ENCODE measurements around the gene ZNG1F. TPM values are rescaled to one million over a fixed set of nuclear protein-coding genes. Genes with fewer than 3 reads are reported as not detected.
"Not testable (repeated sequence)": the region's sequence is repeated elsewhere in the genome, so short reads cannot be mapped to it uniquely, and the experiment has no call there.

ZNG1F gene
- total RNA-seq, 2 donors from 2014 or later: 11.5 to 15.4 TPM

DNA sequence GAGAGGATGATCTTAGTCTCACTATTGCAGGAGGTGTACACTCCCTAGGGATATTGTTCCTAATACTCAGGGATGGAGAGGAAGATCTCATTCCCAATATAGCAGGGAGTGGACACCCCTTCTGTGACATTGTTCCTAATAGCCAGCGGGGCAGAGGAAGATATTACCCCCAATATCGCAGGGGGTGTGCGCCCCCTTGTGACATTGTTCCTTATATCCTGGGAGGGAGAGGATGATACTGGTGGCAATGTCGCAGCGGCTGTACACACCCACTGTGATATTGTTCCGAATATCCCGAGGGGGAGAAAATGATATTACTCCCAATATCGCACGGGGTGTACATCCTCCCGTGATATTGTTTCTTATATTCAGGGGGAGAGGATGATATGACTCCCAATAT lies 78.2 kb downstream of the ZNG1F start:
- TF ChIP-seq, protein P1, sequence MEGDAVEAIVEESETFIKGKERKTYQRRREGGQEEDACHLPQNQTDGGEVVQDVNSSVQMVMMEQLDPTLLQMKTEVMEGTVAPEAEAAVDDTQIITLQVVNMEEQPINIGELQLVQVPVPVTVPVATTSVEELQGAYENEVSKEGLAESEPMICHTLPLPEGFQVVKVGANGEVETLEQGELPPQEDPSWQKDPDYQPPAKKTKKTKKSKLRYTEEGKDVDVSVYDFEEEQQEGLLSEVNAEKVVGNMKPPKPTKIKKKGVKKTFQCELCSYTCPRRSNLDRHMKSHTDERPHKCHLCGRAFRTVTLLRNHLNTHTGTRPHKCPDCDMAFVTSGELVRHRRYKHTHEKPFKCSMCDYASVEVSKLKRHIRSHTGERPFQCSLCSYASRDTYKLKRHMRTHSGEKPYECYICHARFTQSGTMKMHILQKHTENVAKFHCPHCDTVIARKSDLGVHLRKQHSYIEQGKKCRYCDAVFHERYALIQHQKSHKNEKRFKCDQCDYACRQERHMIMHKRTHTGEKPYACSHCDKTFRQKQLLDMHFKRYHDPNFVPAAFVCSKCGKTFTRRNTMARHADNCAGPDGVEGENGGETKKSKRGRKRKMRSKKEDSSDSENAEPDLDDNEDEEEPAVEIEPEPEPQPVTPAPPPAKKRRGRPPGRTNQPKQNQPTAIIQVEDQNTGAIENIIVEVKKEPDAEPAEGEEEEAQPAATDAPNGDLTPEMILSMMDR (conservative IDR thresholded peaks at IDR 0.05): peak; percentile 55
- H3K4me1 Mint-ChIP-seq: not testable (repeated sequence)

DNA sequence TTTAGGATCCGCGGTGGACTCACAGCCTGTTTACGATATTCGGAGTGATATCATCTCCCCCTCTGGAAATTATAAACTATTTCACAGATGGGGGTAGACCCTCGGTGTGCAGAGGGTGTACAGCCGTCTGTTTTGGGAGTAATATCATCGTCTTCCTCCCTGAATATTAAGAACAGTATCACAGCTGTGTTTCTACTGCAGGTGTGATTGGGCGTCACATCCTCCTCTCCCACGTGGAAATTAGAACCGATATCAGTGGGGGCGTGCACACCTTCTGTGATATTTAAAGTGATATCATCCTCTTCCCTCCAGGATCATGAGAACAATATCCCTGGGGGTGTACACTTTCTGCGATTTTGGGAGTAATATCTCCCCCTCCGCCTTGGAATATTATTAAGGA lies 79.9 kb downstream of the ZNG1F start:
- 35 to 52% methylated on average over 4 of the region's 13 CpGs for WGBS, 2 experiments (ENCODE audit: insufficient coverage in 1 of 2, insufficient read length in 1 of 2)
- H3K36me3 Mint-ChIP-seq (ENCODE audit: low read depth); H3K27ac ChIP-seq (ENCODE audit: low read depth, low read length); H3K36me3 ChIP-seq (ENCODE audit: control insufficient read depth, insufficient read depth, low read length); H3K4me3 ChIP-seq (ENCODE audit: low read length); H3K4me1 ChIP-seq (ENCODE audit: control insufficient read depth, insufficient read depth, low read length); H3K9ac ChIP-seq (ENCODE audit: extremely low read depth, low read length, poor library complexity, severe bottlenecking); H3K9me3 ChIP-seq (ENCODE audit: control insufficient read depth, low read length); H3K4me1 Mint-ChIP-seq; H3K27ac Mint-ChIP-seq; H3K4me3 Mint-ChIP-seq; DNase-seq; H3K9me3 Mint-ChIP-seq: not testable (repeated sequence)
- H3K27me3 Mint-ChIP-seq (ENCODE audit: insufficient read depth): peaks cover 18% of the 10 kb centered on the region
- H3K27me3 ChIP-seq (ENCODE audit: control insufficient read depth, insufficient read depth, low read length, poor library complexity, severe bottlenecking): peaks cover 40% of the 10 kb centered on the region

More for the DNA sequence above, 78.2 kb downstream of the ZNG1F start:
- not testable (repeated sequence) for H3K4me1 ChIP-seq (ENCODE audit: control insufficient read depth, insufficient read depth, low read length); H3K9me3 ChIP-seq (ENCODE audit: control insufficient read depth, low read length); H3K9ac ChIP-seq (ENCODE audit: extremely low read depth, low read length, poor library complexity, severe bottlenecking); H3K36me3 Mint-ChIP-seq (ENCODE audit: low read depth); H3K27ac ChIP-seq (ENCODE audit: low read depth, low read length); H3K4me3 Mint-ChIP-seq; H3K4me3 ChIP-seq (ENCODE audit: low read length); H3K27ac Mint-ChIP-seq; H3K36me3 ChIP-seq (ENCODE audit: control insufficient read depth, insufficient read depth, low read length); H3K9me3 Mint-ChIP-seq
- peaks cover 18% of the 10 kb centered on the region for H3K27me3 Mint-ChIP-seq (ENCODE audit: insufficient read depth)
- H3K27me3 ChIP-seq (ENCODE audit: control insufficient read depth, insufficient read depth, low read length, poor library complexity, severe bottlenecking): peaks cover 33% of the 10 kb centered on the region
- 31 to 44% methylated on average over 3 to 7 of the region's 10 CpGs for WGBS, 2 experiments (ENCODE audit: insufficient coverage in 1 of 2, insufficient read length in 1 of 2)
- DNase-seq: peak; percentile 54

DNA sequence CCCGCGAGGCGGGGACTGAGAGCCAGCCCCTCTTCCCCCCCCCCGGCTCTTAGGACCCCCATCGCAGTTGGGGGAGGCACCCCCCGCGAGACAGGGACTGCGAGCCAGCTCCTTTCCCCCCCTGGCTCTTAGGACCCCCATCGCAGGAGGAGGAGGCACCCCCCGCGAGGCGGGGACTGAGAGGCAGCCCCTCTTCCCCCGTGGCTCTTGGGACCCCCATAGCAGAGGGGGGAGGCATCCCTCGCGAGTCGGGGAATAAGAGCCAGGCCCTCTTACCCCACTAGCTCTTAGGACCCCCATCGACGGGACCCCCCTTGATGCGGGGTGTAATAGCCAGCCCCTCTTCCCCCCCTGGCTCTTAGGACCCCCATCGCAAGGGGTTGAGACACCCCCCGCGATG lies 80.3 kb downstream of the ZNG1F start:
- H3K27me3 Mint-ChIP-seq (ENCODE audit: insufficient read depth): peaks cover 17% of the 10 kb centered on the region
- not testable (repeated sequence) for H3K4me3 Mint-ChIP-seq; H3K4me1 ChIP-seq (ENCODE audit: control insufficient read depth, insufficient read depth, low read length); H3K27ac ChIP-seq (ENCODE audit: low read depth, low read length); H3K36me3 ChIP-seq (ENCODE audit: control insufficient read depth, insufficient read depth, low read length); DNase-seq; H3K9me3 ChIP-seq (ENCODE audit: control insufficient read depth, low read length); H3K36me3 Mint-ChIP-seq (ENCODE audit: low read depth); H3K4me1 Mint-ChIP-seq; H3K4me3 ChIP-seq (ENCODE audit: low read length); H3K27ac Mint-ChIP-seq; H3K9ac ChIP-seq (ENCODE audit: extremely low read depth, low read length, poor library complexity, severe bottlenecking); H3K9me3 Mint-ChIP-seq
- H3K27me3 ChIP-seq (ENCODE audit: control insufficient read depth, insufficient read depth, low read length, poor library complexity, severe bottlenecking): peaks cover 40% of the 10 kb centered on the region
- WGBS, 2 experiments (ENCODE audit: insufficient coverage in 1 of 2, insufficient read length in 1 of 2): no CpG with 5 or more reads among the region's 22 CpGs

DNA sequence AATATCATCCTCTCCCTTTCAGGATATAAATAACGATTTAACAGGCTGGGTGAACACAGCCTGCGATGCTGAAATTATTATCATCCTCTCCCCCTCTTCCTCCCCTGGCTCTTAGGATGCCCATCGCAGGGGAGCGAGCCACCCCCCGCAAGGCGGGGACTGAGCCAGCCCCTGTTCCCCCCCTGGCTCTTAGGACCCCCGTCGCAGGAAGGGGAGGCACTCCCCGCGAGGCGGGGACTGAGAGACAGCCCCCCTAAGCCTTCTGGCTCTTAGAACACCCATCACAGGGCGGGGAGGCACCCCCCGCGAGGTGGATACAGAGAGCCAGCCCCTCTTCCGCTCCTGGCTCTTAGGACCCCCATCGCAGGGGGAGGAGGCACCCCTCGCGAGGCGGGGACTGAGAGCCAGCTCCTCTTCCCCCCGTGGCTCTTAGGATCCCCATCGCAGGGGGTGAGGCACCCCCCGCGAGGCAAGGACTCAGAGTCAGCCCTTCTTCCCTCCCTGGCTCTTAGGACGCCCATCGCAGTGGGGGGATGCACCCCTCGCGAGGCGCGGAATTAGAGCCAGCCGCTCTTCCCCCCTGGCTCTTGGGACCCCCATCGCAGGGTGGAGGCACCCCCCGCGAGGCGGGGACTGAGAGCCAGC lies 82.5 kb downstream of the ZNG1F start:
- not testable (repeated sequence) for H3K4me1 Mint-ChIP-seq; H3K9me3 ChIP-seq (ENCODE audit: control insufficient read depth, low read length); H3K9ac ChIP-seq (ENCODE audit: extremely low read depth, low read length, poor library complexity, severe bottlenecking); H3K36me3 Mint-ChIP-seq (ENCODE audit: low read depth); H3K36me3 ChIP-seq (ENCODE audit: control insufficient read depth, insufficient read depth, low read length); DNase-seq; H3K27ac ChIP-seq (ENCODE audit: low read depth, low read length); H3K4me3 Mint-ChIP-seq; H3K4me1 ChIP-seq (ENCODE audit: control insufficient read depth, insufficient read depth, low read length); H3K27ac Mint-ChIP-seq; H3K4me3 ChIP-seq (ENCODE audit: low read length); H3K9me3 Mint-ChIP-seq
- H3K27me3 ChIP-seq (ENCODE audit: control insufficient read depth, insufficient read depth, low read length, poor library complexity, severe bottlenecking): peaks cover 40% of the 10 kb centered on the region
- H3K27me3 Mint-ChIP-seq (ENCODE audit: insufficient read depth): peaks cover 21% of the 10 kb centered on the region
- 25% methylated on average over 16 of the region's 34 CpGs; no CpG with 5 or more reads in 1 of the 2 experiments for WGBS, 2 experiments (ENCODE audit: insufficient coverage in 1 of 2, insufficient read length in 1 of 2)

DNA sequence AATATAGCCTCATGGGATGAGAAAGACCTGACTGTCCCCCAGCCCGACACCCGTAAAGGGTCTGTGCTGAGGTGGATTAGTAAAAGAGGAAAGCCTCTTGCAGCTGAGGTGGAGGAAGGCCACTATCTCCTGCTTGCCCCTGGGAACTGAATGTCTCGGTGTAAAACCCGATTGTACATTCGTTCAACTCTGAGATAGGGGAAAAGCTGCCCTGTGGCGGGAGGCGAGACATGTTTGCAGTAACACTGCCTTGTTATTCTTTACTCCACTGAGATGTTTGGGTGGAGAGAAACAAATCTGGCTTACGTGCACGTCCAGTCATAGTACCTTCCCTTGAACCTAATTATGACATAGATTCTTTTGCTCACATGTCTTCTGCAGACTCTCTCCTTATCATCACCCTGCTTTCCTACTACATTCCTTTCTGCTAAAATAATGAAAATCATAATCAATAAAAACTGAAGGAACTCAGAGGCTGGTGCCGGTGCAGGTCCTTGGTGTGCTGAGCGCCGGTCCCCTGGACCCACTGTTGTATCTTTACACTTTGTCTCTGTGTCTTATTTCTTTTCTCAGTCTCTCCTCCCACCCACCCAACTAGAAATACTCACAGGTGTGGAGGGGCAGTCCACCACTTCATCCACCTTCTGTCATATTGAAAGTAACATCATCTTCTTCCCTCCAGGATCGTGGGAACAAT lies 83.4 kb downstream of the ZNG1F start:
- not testable (repeated sequence) for H3K9ac ChIP-seq (ENCODE audit: extremely low read depth, low read length, poor library complexity, severe bottlenecking); H3K36me3 Mint-ChIP-seq (ENCODE audit: low read depth); H3K27ac Mint-ChIP-seq; H3K4me1 ChIP-seq (ENCODE audit: control insufficient read depth, insufficient read depth, low read length); H3K9me3 Mint-ChIP-seq; H3K4me3 ChIP-seq (ENCODE audit: low read length); H3K36me3 ChIP-seq (ENCODE audit: control insufficient read depth, insufficient read depth, low read length); H3K4me1 Mint-ChIP-seq; H3K27ac ChIP-seq (ENCODE audit: low read depth, low read length); DNase-seq; H3K9me3 ChIP-seq (ENCODE audit: control insufficient read depth, low read length); H3K4me3 Mint-ChIP-seq
- WGBS, 2 experiments (ENCODE audit: insufficient coverage in 1 of 2, insufficient read length in 1 of 2): 78% methylated on average over 8 of the region's 13 CpGs; no CpG with 5 or more reads in 1 of the 2 experiments
- peaks cover 24% of the 10 kb centered on the region for H3K27me3 Mint-ChIP-seq (ENCODE audit: insufficient read depth)
- H3K27me3 ChIP-seq (ENCODE audit: control insufficient read depth, insufficient read depth, low read length, poor library complexity, severe bottlenecking): peaks cover 33% of the 10 kb centered on the region

DNA sequence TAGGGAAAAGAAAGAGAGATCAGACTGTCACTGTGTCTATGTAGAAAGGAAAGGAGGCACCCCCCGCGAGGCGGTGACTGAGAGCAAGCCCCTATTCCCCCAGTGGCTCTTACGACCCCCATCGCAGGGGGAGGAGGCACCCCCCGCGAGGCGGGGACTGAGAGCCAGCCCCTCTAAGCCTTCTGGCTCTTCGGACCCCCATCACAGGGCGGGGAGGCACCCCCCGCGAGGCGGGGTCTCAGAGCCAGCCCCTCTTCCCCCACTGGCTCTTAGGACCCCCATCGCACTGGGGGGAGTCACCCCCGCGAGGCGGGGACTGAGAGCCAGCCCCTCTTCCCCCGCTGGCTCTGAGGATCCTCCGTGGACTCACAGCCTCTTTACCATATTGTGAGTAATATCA lies 84.6 kb downstream of the ZNG1F start:
- H3K27me3 ChIP-seq (ENCODE audit: control insufficient read depth, insufficient read depth, low read length, poor library complexity, severe bottlenecking): peaks cover 33% of the 10 kb centered on the region
- not testable (repeated sequence) for H3K27ac Mint-ChIP-seq; H3K4me1 ChIP-seq (ENCODE audit: control insufficient read depth, insufficient read depth, low read length); H3K27ac ChIP-seq (ENCODE audit: low read depth, low read length); DNase-seq; H3K9me3 Mint-ChIP-seq; H3K9ac ChIP-seq (ENCODE audit: extremely low read depth, low read length, poor library complexity, severe bottlenecking); H3K4me3 ChIP-seq (ENCODE audit: low read length); H3K9me3 ChIP-seq (ENCODE audit: control insufficient read depth, low read length); H3K4me3 Mint-ChIP-seq; H3K4me1 Mint-ChIP-seq; H3K36me3 Mint-ChIP-seq (ENCODE audit: low read depth); H3K36me3 ChIP-seq (ENCODE audit: control insufficient read depth, insufficient read depth, low read length)
- 61% methylated on average over 10 of the region's 19 CpGs; no CpG with 5 or more reads in 1 of the 2 experiments for WGBS, 2 experiments (ENCODE audit: insufficient coverage in 1 of 2, insufficient read length in 1 of 2)
- peaks cover 26% of the 10 kb centered on the region for H3K27me3 Mint-ChIP-seq (ENCODE audit: insufficient read depth)
